ENCODE data around the gene ZBTB45. TPM values are rescaled to one million over a fixed set of nuclear protein-coding genes. Genes with fewer than 3 reads are reported as not detected.

Gene ZBTB45
- total RNA-seq, 2 experiments from 2014 or later, result 10.1 to 11.1 TPM

GRCh38 chr19:58531034-58531840 lies 11.6 kb upstream of the ZBTB45 start:
- ATAC-seq, result no peak
- CTCF ChIA-PET, result interaction anchor here (1.3 kb wide), 1 partner anchor 11 kb away, joined by 4 read pairs; no protein-coding TSS in a partner anchor

GRCh38 chr19:58529405-58529804 lies 9.8 kb upstream of the ZBTB45 start:
- DNase-seq, result no peak
- Mint-ChIP-seq H3K9me3 (ENCODE audit: low read depth) (no peaks in the 10 kb centered on the region), H3K36me3 (ENCODE audit: low read depth) (no peaks in the 10 kb centered on the region), H3K4me3 (no peak overlapping the region), H3K4me1 (no peaks in the 10 kb centered on the region), H3K27me3 (no peaks in the 10 kb centered on the region), H3K27ac (no peak overlapping the region)
- no peak for ATAC-seq
- ChIA-PET POLR2A (no interaction called here), CTCF (no interaction called here)
- intact Hi-C loops (cut with DNase I, micrococcal nuclease), result no loop called here

More at GRCh38 chr19:58531034-58531840, 11.6 kb upstream of the ZBTB45 start:
- Mint-ChIP-seq H3K9me3 (ENCODE audit: low read depth) (no peaks in the 10 kb centered on the region), H3K4me3 (no peak overlapping the region), H3K27ac (no peak overlapping the region), H3K4me1 (no peaks in the 10 kb centered on the region), H3K27me3 (no peaks in the 10 kb centered on the region), H3K36me3 (ENCODE audit: low read depth) (no peaks in the 10 kb centered on the region)
- intact Hi-C loops (cut with DNase I, micrococcal nuclease), result no loop called here
- no peak for DNase-seq
- POLR2A ChIA-PET, result no interaction called here

- H3K4me1 Mint-ChIP-seq, result peaks cover 22% of the 10 kb centered on the region
- ATAC-seq (no peak), DNase-seq (no peak)
- intact Hi-C loops (cut with DNase I, micrococcal nuclease), result no loop called here
- ChIA-PET CTCF (interaction anchor here (4.1 to 5.8 kb wide), 2 partner anchors 32 to 57 kb away, joined by 20 to 78 read pairs; partner anchors contain the start of gene CHMP2A), POLR2A (no interaction called here)
- H3K27me3 Mint-ChIP-seq, result no peaks in the 10 kb centered on the region
- no peak overlapping the region for H3K4me3 Mint-ChIP-seq
- H3K27ac Mint-ChIP-seq, result no peak overlapping the region
- no peaks in the 10 kb centered on the region for H3K9me3 Mint-ChIP-seq (ENCODE audit: low read depth)
- peaks cover 4% of the 10 kb centered on the region for H3K36me3 Mint-ChIP-seq (ENCODE audit: low read depth)
Observed at GRCh38 chr19:58522709-58523108, 3.1 kb upstream of the ZBTB45 start.

GRCh38 chr19:58521651-58522050 lies 2.0 kb upstream of the ZBTB45 start:
- no peaks in the 10 kb centered on the region for H3K27me3 Mint-ChIP-seq
- H3K9me3 Mint-ChIP-seq (ENCODE audit: low read depth), result no peaks in the 10 kb centered on the region
- peaks cover 26% of the 10 kb centered on the region for H3K4me1 Mint-ChIP-seq
- intact Hi-C loops (cut with DNase I, micrococcal nuclease), result no loop called here
- ChIA-PET POLR2A (interaction anchor here (0.6 to 0.8 kb wide), 2 partner anchors 50 to 294 kb away, joined by 3 read pairs; no protein-coding TSS in a partner anchor), CTCF (interaction anchor here (0.5 to 5.8 kb wide), 6 partner anchors 22 to 293 kb away, joined by 3 to 78 read pairs (median 18); partner anchors contain the start of genes CHMP2A and TRIM28)
- H3K4me3 Mint-ChIP-seq, result peak overlapping the region; percentile 43
- ATAC-seq (no peak), DNase-seq (no peak)
- peaks cover 7% of the 10 kb centered on the region for H3K36me3 Mint-ChIP-seq (ENCODE audit: low read depth)
- H3K27ac Mint-ChIP-seq, result peak overlapping the region; percentile 86

GRCh38 chr19:58520257-58520599 lies 618 bp upstream of the ZBTB45 start:
- ATAC-seq, result no peak
- Mint-ChIP-seq H3K9me3 (ENCODE audit: low read depth) (no peaks in the 10 kb centered on the region), H3K4me3 (peak overlapping the region; percentile 82), H3K27ac (peak overlapping the region; percentile 94), H3K36me3 (ENCODE audit: low read depth) (peaks cover 18% of the 10 kb centered on the region), H3K27me3 (no peaks in the 10 kb centered on the region), H3K4me1 (peaks cover 36% of the 10 kb centered on the region)
- DNase-seq, result no peak
- CTCF ChIA-PET, result interaction anchor here (0.6 to 5.8 kb wide), 23 partner anchors 12 to 476 kb away, joined by 3 to 78 read pairs (median 4); partner anchors contain the start of genes CHMP2A, TRIM28, UBE2M and ZNF324B
- POLR2A ChIA-PET, result interaction anchor here (0.8 to 2.7 kb wide), 10 partner anchors 20 to 112 kb away, joined by 3 to 18 read pairs (median 5); partner anchors contain the start of genes CHMP2A, TRIM28, UBE2M and ZNF446
- intact Hi-C loops (cut with DNase I, micrococcal nuclease), result loop anchor here in 1 of 2 experiments (1.0 kb wide), 2 partner anchors 18 to 61 kb away; no protein-coding TSS in a partner anchor

GRCh38 chr19:58519087-58519354 lies 589 bp downstream of the ZBTB45 start:
- POLR2A ChIA-PET, result interaction anchor here (0.9 to 2.7 kb wide), 4 partner anchors 26 to 192 kb away, joined by 5 to 18 read pairs (median 8); partner anchors contain the start of genes TRIM28 and ZSCAN22
- Mint-ChIP-seq H3K27ac (peak overlapping the region; percentile 94), H3K4me3 (peak overlapping the region; percentile 82), H3K36me3 (ENCODE audit: low read depth) (peaks cover 23% of the 10 kb centered on the region), H3K27me3 (no peaks in the 10 kb centered on the region), H3K9me3 (ENCODE audit: low read depth) (no peaks in the 10 kb centered on the region), H3K4me1 (peaks cover 39% of the 10 kb centered on the region)
- ATAC-seq, result peak; percentile 16
- CTCF ChIA-PET, result interaction anchor here (1.0 to 5.8 kb wide), 12 partner anchors 11 to 185 kb away, joined by 3 to 78 read pairs (median 7); partner anchors contain the start of genes CHMP2A, TRIM28, UBE2M and ZNF324B
- peak; percentile 79 for DNase-seq
- intact Hi-C loops (cut with DNase I, micrococcal nuclease), result loop anchor here (1.0 to 5.0 kb wide), 22 partner anchors 20 to 337 kb away; partner anchors contain the start of genes TRIM28 (in 2 of the 2), ZNF446 (in 2 of the 2), CHMP2A (in 1 of the 2) and ERVK3-1 (in 1 of the 2)

GRCh38 chr19:58518256-58519086 lies 1.1 kb downstream of the ZBTB45 start:
- H3K4me3 Mint-ChIP-seq, result peak overlapping the region; percentile 82
- no peaks in the 10 kb centered on the region for H3K9me3 Mint-ChIP-seq (ENCODE audit: low read depth)
- ATAC-seq (no peak), DNase-seq (peak; percentile 49)
- H3K27ac Mint-ChIP-seq, result peak overlapping the region; percentile 94
- no peaks in the 10 kb centered on the region for H3K27me3 Mint-ChIP-seq
- ChIA-PET CTCF (interaction anchor here (1.0 to 5.8 kb wide), 12 partner anchors 10 to 185 kb away, joined by 3 to 78 read pairs (median 7); partner anchors contain the start of genes CHMP2A, TRIM28, UBE2M and ZNF324B), POLR2A (interaction anchor here (0.9 to 2.7 kb wide), 4 partner anchors 27 to 192 kb away, joined by 5 to 18 read pairs (median 8); partner anchors contain the start of genes TRIM28 and ZSCAN22)
- intact Hi-C loops (cut with DNase I, micrococcal nuclease), result loop anchor here (1.0 to 5.0 kb wide), 22 partner anchors 19 to 336 kb away; partner anchors contain the start of genes TRIM28 (in 2 of the 2), ZNF446 (in 2 of the 2), CHMP2A (in 1 of the 2) and ERVK3-1 (in 1 of the 2)
- peaks cover 39% of the 10 kb centered on the region for H3K4me1 Mint-ChIP-seq
- H3K36me3 Mint-ChIP-seq (ENCODE audit: low read depth), result peaks cover 23% of the 10 kb centered on the region

- Mint-ChIP-seq H3K36me3 (ENCODE audit: low read depth) (peaks cover 23% of the 10 kb centered on the region), H3K4me1 (peaks cover 39% of the 10 kb centered on the region), H3K27ac (no peak overlapping the region), H3K27me3 (no peaks in the 10 kb centered on the region), H3K9me3 (ENCODE audit: low read depth) (no peaks in the 10 kb centered on the region), H3K4me3 (peak overlapping the region; percentile 82)
- intact Hi-C loops (cut with DNase I, micrococcal nuclease), result loop anchor here in 1 of 2 experiments (5.0 kb wide), 2 partner anchors 40 to 115 kb away; partner anchors contain the start of gene ZNF446
- POLR2A ChIA-PET, result no interaction called here
- CTCF ChIA-PET, result interaction anchor here (1.2 to 5.8 kb wide), 2 partner anchors 59 to 63 kb away, joined by 3 to 78 read pairs; no protein-coding TSS in a partner anchor
- DNase-seq (no peak), ATAC-seq (no peak)
Observed at GRCh38 chr19:58516964-58517833, 2.4 kb downstream of the ZBTB45 start.

- H3K4me3 Mint-ChIP-seq, result peak overlapping the region; percentile 88
- peaks cover 35% of the 10 kb centered on the region for H3K4me1 Mint-ChIP-seq
- H3K36me3 Mint-ChIP-seq (ENCODE audit: low read depth), result peaks cover 23% of the 10 kb centered on the region
- no peak for ATAC-seq
- POLR2A ChIA-PET, result no interaction called here
- H3K27me3 Mint-ChIP-seq, result no peaks in the 10 kb centered on the region
- no peak for DNase-seq
- CTCF ChIA-PET, result interaction anchor here (1.2 kb wide), 1 partner anchor 60 kb away, joined by 3 read pairs; no protein-coding TSS in a partner anchor
- intact Hi-C loops (cut with DNase I, micrococcal nuclease), result loop anchor here in 1 of 2 experiments (5.0 kb wide), 2 partner anchors 39 to 114 kb away; partner anchors contain the start of gene ZNF446
- H3K27ac Mint-ChIP-seq, result no peak overlapping the region
- H3K9me3 Mint-ChIP-seq (ENCODE audit: low read depth), result no peaks in the 10 kb centered on the region
Observed at GRCh38 chr19:58516246-58516836, 3.3 kb downstream of the ZBTB45 start.

Data from activated CD4-positive, alpha-beta T cell treated with anti-CD3 and anti-CD28 coated beads for 36 hours (primary cell).